GM23338 (cell line): ENCODE results near the gene EYS. TPM values are rescaled to one million over a fixed set of nuclear protein-coding genes. Genes with fewer than 3 reads are reported as not detected.

Experiments
- ATAC-seq: fragments of 200-7000 bp; cut with Tn5 transposase; 3 replicates; pipeline ENCODE4 v1.9.1; 2020
- DNase-seq: peaks from one replicate; pipeline ENCODE4 v3.0.0-alpha.2; 2015; ENCODE audit warnings: low spot score
- H2AFZ ChIP-seq: fragments of 200-600 bp; sonication (generic); 2 replicates; pipeline ENCODE4 v1.8.0; 2016; ENCODE audit warnings: antibody characterized with exemption, mild to moderate bottlenecking, moderate library complexity
- H3F3A ChIP-seq: fragments of 200-600 bp; sonication (generic); replicated peaks from 2 replicates; pipeline ENCODE4 v1.8.0; 2017; ENCODE audit warnings: antibody characterized with exemption, mixed run types, low read depth
- H3K27ac ChIP-seq: fragments of 200-600 bp; sonication (generic); 2 replicates; pipeline ENCODE4 v1.6.1; 2016; ENCODE audit warnings: low read depth
- H3K27me3 ChIP-seq: fragments of 200-600 bp; sonication (generic); 2 replicates; pipeline ENCODE4 v1.8.0; 2016; ENCODE audit warnings: mild to moderate bottlenecking, mixed run types, moderate library complexity; ENCODE audit not compliant: insufficient read depth
- H3K36me3 ChIP-seq: fragments of 200-600 bp; sonication (generic); 2 replicates; pipeline ENCODE4 v1.8.0; 2016; ENCODE audit warnings: mild to moderate bottlenecking; ENCODE audit not compliant: insufficient read depth
- H3K4me1 ChIP-seq: fragments of 200-600 bp; sonication (generic); 2 replicates; pipeline ENCODE4 v1.8.0; 2016; ENCODE audit warnings: mild to moderate bottlenecking, moderate library complexity; ENCODE audit not compliant: insufficient read depth
- H3K4me2 ChIP-seq: fragments of 200-600 bp; sonication (generic); 2 replicates; pipeline ENCODE4 v1.7.1; 2017; ENCODE audit warnings: mixed run types
- H3K4me3 ChIP-seq: fragments of 200-600 bp; sonication (generic); 2 replicates; pipeline ENCODE4 v1.6.1; 2016; ENCODE audit warnings: mixed run types
- H3K79me2 ChIP-seq: fragments of 200-600 bp; sonication (generic); replicated peaks from 2 replicates; pipeline ENCODE4 v1.8.0; 2017; ENCODE audit warnings: mild to moderate bottlenecking; ENCODE audit not compliant: insufficient read depth
- H3K9me2 ChIP-seq: fragments of 200-600 bp; sonication (generic); 2 replicates; pipeline ENCODE4 v1.8.0; 2017; ENCODE audit not compliant: insufficient read depth
- H4K20me1 ChIP-seq: fragments of 200-600 bp; sonication (generic); replicated peaks from 2 replicates; pipeline ENCODE4 v1.8.0; 2017; ENCODE audit warnings: mild to moderate bottlenecking; ENCODE audit not compliant: insufficient read depth
- H3K27ac Mint-ChIP-seq: 2 replicates; pipeline ENCODE4 v1.8.0; 2020; ENCODE audit warnings: inconsistent platforms, mild to moderate bottlenecking, moderate library complexity, mixed read lengths
- H3K27me3 Mint-ChIP-seq: 3 replicates; pipeline ENCODE4 v1.8.0; 2022; ENCODE audit warnings: low read depth, mild to moderate bottlenecking, moderate library complexity, mixed read lengths, inconsistent platforms; ENCODE audit not compliant: insufficient read depth, poor library complexity
- H3K36me3 Mint-ChIP-seq: 3 replicates; pipeline ENCODE4 v1.8.0; 2021; ENCODE audit warnings: low read depth, mild to moderate bottlenecking, inconsistent platforms, moderate library complexity, mixed read lengths
- H3K4me1 Mint-ChIP-seq: 3 replicates; pipeline ENCODE4 v1.8.0; 2020; ENCODE audit warnings: mild to moderate bottlenecking, inconsistent platforms, mixed read lengths
- H3K4me3 Mint-ChIP-seq: 3 replicates; pipeline ENCODE4 v1.8.0; 2021; ENCODE audit warnings: moderate library complexity, mild to moderate bottlenecking, inconsistent platforms, mixed read lengths
- H3K9me3 Mint-ChIP-seq: 3 replicates; pipeline ENCODE4 v1.8.0; 2020; ENCODE audit warnings: moderate library complexity, mild to moderate bottlenecking, inconsistent platforms, mixed read lengths
- CREB1 ChIP-seq: fragments of 250-450 bp; sonication (Bioruptor Pico); IDR thresholded peaks from 2 replicates; pipeline ENCODE4 v1.5.0; 2020; ENCODE audit warnings: low read depth, mild to moderate bottlenecking, moderate library complexity
- CTCF ChIP-seq, 2 experiments: fragments of 200-600 bp in 1 of 2; sonication (generic) in 1 of 2; conservative IDR thresholded peaks; 2 replicates each; pipeline versions ENCODE4 v1.5.1 to v1.6.1; 2016 to 2017; ENCODE audit warnings: antibody characterized with exemption in 2 of 2, low read depth in 2 of 2, mild to moderate bottlenecking in 2 of 2, moderate library complexity in 1 of 2
- ETS1 ChIP-seq: IDR thresholded peaks from 2 replicates; pipeline ENCODE4 v1.6.1; 2016; ENCODE audit warnings: antibody characterized with exemption
- EZH2 ChIP-seq: fragments of 200-600 bp; sonication (generic); IDR thresholded peaks from one replicate; pipeline ENCODE4 v1.8.0; 2017; ENCODE audit warnings: antibody characterized with exemption, mild to moderate bottlenecking, low read depth; ENCODE audit not compliant: unreplicated experiment
- EZH2phosphoT487 ChIP-seq: fragments of 200-600 bp; sonication (generic); IDR thresholded peaks from one replicate; pipeline ENCODE4 v1.8.1; 2018; ENCODE audit warnings: antibody characterized with exemption; ENCODE audit not compliant: unreplicated experiment
- NANOG ChIP-seq: IDR thresholded peaks from 2 replicates; pipeline ENCODE4 v1.6.1; 2016; ENCODE audit warnings: antibody characterized with exemption, borderline replicate concordance
- POLR2AphosphoS5 ChIP-seq: IDR thresholded peaks from 2 replicates; pipeline ENCODE4 v1.6.1; 2016; ENCODE audit warnings: antibody characterized with exemption, low read depth
- REST ChIP-seq: IDR thresholded peaks from one replicate; pipeline ENCODE4 v1.6.1; 2018; ENCODE audit warnings: antibody characterized with exemption; ENCODE audit not compliant: unreplicated experiment
- STAT1 ChIP-seq: IDR thresholded peaks from one replicate; pipeline ENCODE4 v1.6.1; 2016; ENCODE audit warnings: antibody characterized with exemption; ENCODE audit not compliant: unreplicated experiment
- ZNF114 ChIP-seq: fragments of 250-450 bp; sonication (Bioruptor Pico); IDR thresholded peaks from 2 replicates; pipeline ENCODE4 v1.5.0; 2020; ENCODE audit warnings: mild to moderate bottlenecking, moderate library complexity
- ZNF331 ChIP-seq: fragments of 250-450 bp; sonication (Bioruptor Pico); IDR thresholded peaks from 2 replicates; pipeline ENCODE4 v1.5.0; 2020; ENCODE audit warnings: low read depth, mild to moderate bottlenecking, moderate library complexity
- ZNF462 ChIP-seq: fragments of 250-450 bp; sonication (Bioruptor Pico); IDR thresholded peaks from 2 replicates; pipeline ENCODE4 v1.5.0; 2020; ENCODE audit warnings: mild to moderate bottlenecking, moderate library complexity
- polyA plus RNA-seq: library from polyadenylated mRNA; unstranded; fragments of >200 nt; fragmentation: Nextera tagmentation; extraction: Ambion mirVana; gene quantifications from 2 replicates; pipeline ENCODE4 v1.2.1, GENCODE V29; 2016
- total RNA-seq: library from RNA; depleted of rRNA; stranded (reverse); fragments of >200 nt; shearing (Covaris generic); gene quantifications from 2 replicates; pipeline ENCODE4 v1.2.3, GENCODE V29; 2014

The EYS gene
- total and polyA plus RNA-seq, 2 experiments from 2014 or later, result 0.38 to 0.52 TPM

GRCh38 chr6:64085126-64085525, 1621.9 kb downstream of the EYS start:
- no peaks in the 10 kb centered on the region for H3K27me3 ChIP-seq
- H3F3A ChIP-seq, result no peaks in the 10 kb centered on the region
- H3K9me2 ChIP-seq, result no peaks in the 10 kb centered on the region
- no peaks in the 10 kb centered on the region for H3K79me2 ChIP-seq
- no peaks in the 10 kb centered on the region for H3K36me3 Mint-ChIP-seq
- no peak overlapping the region for H3K4me2 ChIP-seq
- H3K4me1 ChIP-seq, result no peaks in the 10 kb centered on the region
- H3K4me3 ChIP-seq, result no peak overlapping the region
- no peak for DNase-seq
- H3K27ac ChIP-seq, result no peak overlapping the region
- no peaks in the 10 kb centered on the region for H4K20me1 ChIP-seq
- no peak for ATAC-seq
- H3K9me3 Mint-ChIP-seq, result peaks cover 4% of the 10 kb centered on the region; the same call in 1 of the 3 replicates
- H2AFZ ChIP-seq, result no peak overlapping the region
- no peak overlapping the region for H3K4me3 Mint-ChIP-seq
- no peaks in the 10 kb centered on the region for H3K4me1 Mint-ChIP-seq
- TF ChIP-seq POLR2AphosphoS5 (no peak), CTCF (conservative IDR thresholded peaks at IDR 0.05; ENCODE audit: low read depth in 2 of 2) (no peak), ZNF462 (CRISPR knock-in tag) (no peak), EZH2 (no peak), CREB1 (CRISPR knock-in tag) (no peak), NANOG (no peak), ZNF331 (CRISPR knock-in tag) (no peak), STAT1 (no peak), REST (no peak), EZH2phosphoT487 (no peak), ETS1 (no peak), ZNF114 (CRISPR knock-in tag) (no peak)
- no peak overlapping the region for H3K27ac Mint-ChIP-seq
- H3K27me3 Mint-ChIP-seq, result no peaks in the 10 kb centered on the region
- H3K36me3 ChIP-seq, result no peaks in the 10 kb centered on the region
